ENCODE measurements around the gene ITIH4. TPM values are rescaled to one million over a fixed set of nuclear protein-coding genes. Genes with fewer than 3 reads are reported as not detected.

The ITIH4 gene
- total RNA-seq, 1 experiment from 2014 or later: 1.5 TPM

GRCh38 chr3:52874160-52874701, 43.8 kb upstream of the ITIH4 start:
- Histone ChIP-seq H3K27ac (ENCODE audit: low read length) (no peak overlapping the region), H3K9me3 (ENCODE audit: control insufficient read depth, insufficient read depth, low read depth, low read length) (no peaks in the 10 kb centered on the region), H3K36me3 (ENCODE audit: control insufficient read depth, insufficient read depth, low read length) (no peaks in the 10 kb centered on the region), H3K27me3 (ENCODE audit: control insufficient read depth, insufficient read depth, low read length) (no peaks in the 10 kb centered on the region), H3K4me1 (ENCODE audit: control insufficient read depth, insufficient read depth, low read length) (no peaks in the 10 kb centered on the region; the same call in 1 of the 2 replicates), H3K4me3 (ENCODE audit: low read depth in 2 of 2, low read length in 2 of 2) (no peak overlapping the region)
- in situ Hi-C loops (cut with HindIII; ENCODE audit: low pct_unique_long_range_greater_than_20kb, low sequenced_read_pairs): no loop called here
- no peak for TF ChIP-seq TCF7L2 (IDR thresholded peaks at IDR 0.05; ENCODE audit: low read depth, low read length)
- TF ChIP-seq SIN3A (IDR thresholded peaks at IDR 0.05; ENCODE audit: borderline replicate concordance, insufficient read depth, low read depth, low read length): no peak
- TF ChIP-seq, protein P1, sequence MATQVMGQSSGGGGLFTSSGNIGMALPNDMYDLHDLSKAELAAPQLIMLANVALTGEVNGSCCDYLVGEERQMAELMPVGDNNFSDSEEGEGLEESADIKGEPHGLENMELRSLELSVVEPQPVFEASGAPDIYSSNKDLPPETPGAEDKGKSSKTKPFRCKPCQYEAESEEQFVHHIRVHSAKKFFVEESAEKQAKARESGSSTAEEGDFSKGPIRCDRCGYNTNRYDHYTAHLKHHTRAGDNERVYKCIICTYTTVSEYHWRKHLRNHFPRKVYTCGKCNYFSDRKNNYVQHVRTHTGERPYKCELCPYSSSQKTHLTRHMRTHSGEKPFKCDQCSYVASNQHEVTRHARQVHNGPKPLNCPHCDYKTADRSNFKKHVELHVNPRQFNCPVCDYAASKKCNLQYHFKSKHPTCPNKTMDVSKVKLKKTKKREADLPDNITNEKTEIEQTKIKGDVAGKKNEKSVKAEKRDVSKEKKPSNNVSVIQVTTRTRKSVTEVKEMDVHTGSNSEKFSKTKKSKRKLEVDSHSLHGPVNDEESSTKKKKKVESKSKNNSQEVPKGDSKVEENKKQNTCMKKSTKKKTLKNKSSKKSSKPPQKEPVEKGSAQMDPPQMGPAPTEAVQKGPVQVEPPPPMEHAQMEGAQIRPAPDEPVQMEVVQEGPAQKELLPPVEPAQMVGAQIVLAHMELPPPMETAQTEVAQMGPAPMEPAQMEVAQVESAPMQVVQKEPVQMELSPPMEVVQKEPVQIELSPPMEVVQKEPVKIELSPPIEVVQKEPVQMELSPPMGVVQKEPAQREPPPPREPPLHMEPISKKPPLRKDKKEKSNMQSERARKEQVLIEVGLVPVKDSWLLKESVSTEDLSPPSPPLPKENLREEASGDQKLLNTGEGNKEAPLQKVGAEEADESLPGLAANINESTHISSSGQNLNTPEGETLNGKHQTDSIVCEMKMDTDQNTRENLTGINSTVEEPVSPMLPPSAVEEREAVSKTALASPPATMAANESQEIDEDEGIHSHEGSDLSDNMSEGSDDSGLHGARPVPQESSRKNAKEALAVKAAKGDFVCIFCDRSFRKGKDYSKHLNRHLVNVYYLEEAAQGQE (IDR thresholded peaks at IDR 0.05; ENCODE audit: insufficient read depth in 1 of 2, low read depth in 2 of 2, low read length in 1 of 2): no peak
- TF ChIP-seq, protein P2, sequence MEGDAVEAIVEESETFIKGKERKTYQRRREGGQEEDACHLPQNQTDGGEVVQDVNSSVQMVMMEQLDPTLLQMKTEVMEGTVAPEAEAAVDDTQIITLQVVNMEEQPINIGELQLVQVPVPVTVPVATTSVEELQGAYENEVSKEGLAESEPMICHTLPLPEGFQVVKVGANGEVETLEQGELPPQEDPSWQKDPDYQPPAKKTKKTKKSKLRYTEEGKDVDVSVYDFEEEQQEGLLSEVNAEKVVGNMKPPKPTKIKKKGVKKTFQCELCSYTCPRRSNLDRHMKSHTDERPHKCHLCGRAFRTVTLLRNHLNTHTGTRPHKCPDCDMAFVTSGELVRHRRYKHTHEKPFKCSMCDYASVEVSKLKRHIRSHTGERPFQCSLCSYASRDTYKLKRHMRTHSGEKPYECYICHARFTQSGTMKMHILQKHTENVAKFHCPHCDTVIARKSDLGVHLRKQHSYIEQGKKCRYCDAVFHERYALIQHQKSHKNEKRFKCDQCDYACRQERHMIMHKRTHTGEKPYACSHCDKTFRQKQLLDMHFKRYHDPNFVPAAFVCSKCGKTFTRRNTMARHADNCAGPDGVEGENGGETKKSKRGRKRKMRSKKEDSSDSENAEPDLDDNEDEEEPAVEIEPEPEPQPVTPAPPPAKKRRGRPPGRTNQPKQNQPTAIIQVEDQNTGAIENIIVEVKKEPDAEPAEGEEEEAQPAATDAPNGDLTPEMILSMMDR (IDR thresholded peaks at IDR 0.05): no peak
- TF ChIP-seq POLR2AphosphoS5 (IDR thresholded peaks at IDR 0.05; ENCODE audit: low read depth, low read length): no peak
- intact Hi-C loops (cut with micrococcal nuclease; ENCODE audit: unreplicated experiment): no loop called here
- DNase-seq (ENCODE audit: low read depth, low spot score): no peak
- POLR2A ChIA-PET: no interaction called here
- ATAC-seq: no peak
- CTCF ChIA-PET: no interaction called here
- no TSS peak for BruUV-seq (replicated peaks)

- no peak for DNase-seq (ENCODE audit: low read depth, low spot score)
- Histone ChIP-seq H3K27me3 (ENCODE audit: control insufficient read depth, insufficient read depth, low read length) (no peaks in the 10 kb centered on the region), H3K4me3 (ENCODE audit: low read depth in 2 of 2, low read length in 2 of 2) (no peak overlapping the region), H3K36me3 (ENCODE audit: control insufficient read depth, insufficient read depth, low read length) (no peaks in the 10 kb centered on the region), H3K4me1 (ENCODE audit: control insufficient read depth, insufficient read depth, low read length) (no peaks in the 10 kb centered on the region; the same call in 1 of the 2 replicates), H3K9me3 (ENCODE audit: control insufficient read depth, insufficient read depth, low read depth, low read length) (no peaks in the 10 kb centered on the region), H3K27ac (ENCODE audit: low read length) (no peak overlapping the region)
- ATAC-seq: no peak
- BruUV-seq (replicated peaks): no TSS peak
- ChIA-PET CTCF (no interaction called here), POLR2A (no interaction called here)
- intact Hi-C loops (cut with micrococcal nuclease; ENCODE audit: unreplicated experiment): no loop called here
- in situ Hi-C loops (cut with HindIII; ENCODE audit: low pct_unique_long_range_greater_than_20kb, low sequenced_read_pairs): no loop called here
- TF ChIP-seq SIN3A (IDR thresholded peaks at IDR 0.05; ENCODE audit: borderline replicate concordance, insufficient read depth, low read depth, low read length): no peak
- TF ChIP-seq, protein P1 (IDR thresholded peaks at IDR 0.05; ENCODE audit: insufficient read depth in 1 of 2, low read depth in 2 of 2, low read length in 1 of 2): no peak
- no peak for TF ChIP-seq TCF7L2 (IDR thresholded peaks at IDR 0.05; ENCODE audit: low read depth, low read length)
- no peak for TF ChIP-seq POLR2AphosphoS5 (IDR thresholded peaks at IDR 0.05; ENCODE audit: low read depth, low read length)
- TF ChIP-seq, protein P2 (IDR thresholded peaks at IDR 0.05): no peak
Measured at GRCh38 chr3:52873433-52874159, 43.1 kb upstream of the ITIH4 start.
